ENCODE results near the gene PDE9A. TPM values are rescaled to one million over a fixed set of nuclear protein-coding genes. Genes with fewer than 3 reads are reported as not detected.

Gene PDE9A
- polyA plus RNA-seq, 2 of the 4 experiments (the other 2 are of a cell fraction), result 1.3 to 3.1 TPM

- no peak for DNase-seq (ENCODE audit: low read depth in 1 of 2, low spot score in 1 of 2)
- Histone ChIP-seq H3K4me2 (no peak overlapping the region), H3K27ac (no peak overlapping the region), H3K9me3 (no peaks in the 10 kb centered on the region), H3K4me1 (no peaks in the 10 kb centered on the region), H3K4me3 (no peak overlapping the region)
- FAIRE-seq, result no peak
- POLR2A ChIA-PET, result no interaction called here
- ATAC-seq, result no peak
- TF ChIP-seq EP300 (IDR thresholded peaks at IDR 0.05) (no peak), RCOR1 (IDR thresholded peaks at IDR 0.05; ENCODE audit: low read depth, low read length) (no peak), USF2 (IDR thresholded peaks at IDR 0.05) (no peak)
- WGBS (ENCODE audit: missing lambda C conversion rate), result 82% methylated on average over 6 of the region's 9 CpGs
- CTCF ChIA-PET, result no interaction called here
Observed at GRCh38 chr21:42696501-42697040, 43.1 kb downstream of the PDE9A start.

- ChIA-PET CTCF (interaction anchor here (1.5 kb wide), 1 partner anchor 18 kb away, joined by 4 read pairs; no protein-coding TSS in a partner anchor), POLR2A (no interaction called here)
- Histone ChIP-seq H3K9me3 (no peaks in the 10 kb centered on the region; the same call in 2 of the 3 replicates), H3K4me1 (no peaks in the 10 kb centered on the region), H3K27ac (no peak overlapping the region), H3K4me2 (no peak overlapping the region), H3K4me3 (no peak overlapping the region)
- ATAC-seq, result no peak
- no peak for DNase-seq (ENCODE audit: low read depth in 1 of 2, low spot score in 1 of 2)
- no peak for TF ChIP-seq PBX3 (IDR thresholded peaks at IDR 0.05)
- TF ChIP-seq ZNF302 (CRISPR knock-in tag; IDR thresholded peaks at IDR 0.05), result no peak
- no peak for TF ChIP-seq NFE2L2 (conservative IDR thresholded peaks at IDR 0.05; ENCODE audit: low read length)
- no peak for TF ChIP-seq HOXB13 (CRISPR knock-in tag; IDR thresholded peaks at IDR 0.05; ENCODE audit: low read depth)
- TF ChIP-seq ESRRA (IDR thresholded peaks at IDR 0.05; ENCODE audit: borderline replicate concordance, low read length), result no peak
- TF ChIP-seq EHMT2 (IDR thresholded peaks at IDR 0.05; ENCODE audit: low read depth), result no peak
- no peak for TF ChIP-seq NR3C1 (IDR thresholded peaks at IDR 0.05)
- no peak for TF ChIP-seq SREBF2 (IDR thresholded peaks at IDR 0.05)
- TF ChIP-seq HES2 (IDR thresholded peaks at IDR 0.05), result no peak
- no peak for TF ChIP-seq E2F6 (IDR thresholded peaks at IDR 0.05; ENCODE audit: borderline replicate concordance, low read depth)
- TF ChIP-seq KDM5A (IDR thresholded peaks at IDR 0.05), result no peak
- TF ChIP-seq REST (IDR thresholded peaks at IDR 0.05), result no peak
- TF ChIP-seq HEYL (CRISPR knock-in tag; IDR thresholded peaks at IDR 0.05), result no peak
- TF ChIP-seq KDM1A (IDR thresholded peaks at IDR 0.05; ENCODE audit: low read depth), result no peak
- TF ChIP-seq ZFP36 (IDR thresholded peaks at IDR 0.05; ENCODE audit: borderline replicate concordance, partially characterized antibody), result no peak
- TF ChIP-seq CBX2 (IDR thresholded peaks at IDR 0.05; ENCODE audit: borderline replicate concordance, low read depth), result no peak
- 77% methylated on average over 9 of the region's 9 CpGs for WGBS (ENCODE audit: missing lambda C conversion rate)
- no peak for FAIRE-seq
Observed at GRCh38 chr21:42698733-42699132, 45.3 kb downstream of the PDE9A start.

Data from A549 (cell line).